Bronchial epithelial cell (primary cell): Measurements from ENCODE around the gene ARV1. TPM values are rescaled to one million over a fixed set of nuclear protein-coding genes. Genes with fewer than 3 reads are reported as not detected.

Experiments
- DNase-seq: peaks from one replicate; pipeline ENCODE4 v3.0.0-alpha.2; 2010; ENCODE audit warnings: low read depth
- FAIRE-seq: peaks from 2 replicates; lab custom pipeline; 2011; peaks lifted over from hg19 to GRCh38; lab: Jason Lieb, UNC
- H3K27me3 ChIP-seq: 2 replicates; pipeline ENCODE4 v1.5.1; 2011; ENCODE audit warnings: low read length; ENCODE audit not compliant: control insufficient read depth, insufficient read depth
- H3K36me3 ChIP-seq: 2 replicates; pipeline ENCODE4 v1.5.1; 2011; ENCODE audit warnings: low read length; ENCODE audit not compliant: control insufficient read depth, insufficient read depth
- H3K4me3 ChIP-seq: 2 replicates; pipeline ENCODE4 v1.5.1; 2011; ENCODE audit warnings: mild to moderate bottlenecking, low read depth, low read length, control low read depth
- CTCF ChIP-seq: IDR thresholded peaks from 2 replicates; pipeline ENCODE4 v1.5.1; 2011; ENCODE audit warnings: mild to moderate bottlenecking, moderate library complexity, low read length, control low read depth, inconsistent platforms; ENCODE audit not compliant: insufficient read depth, severe bottlenecking
- total RNA-seq: library from RNA; depleted of rRNA; stranded (reverse); fragments of >200 nt; gene quantifications from 2 replicates; pipeline ENCODE4 v1.2.1, GENCODE V29; 2014

ARV1 gene
- total RNA-seq, 1 donor from 2014 or later, result 4.7 TPM

- no peaks in the 10 kb centered on the region for H3K27me3 ChIP-seq
- no peak for DNase-seq
- H3K36me3 ChIP-seq, result no peaks in the 10 kb centered on the region
- H3K4me3 ChIP-seq, result no peak overlapping the region
- FAIRE-seq, result no peak
- TF ChIP-seq CTCF, result no peak
Measured at GRCh38 chr1:231011963-231012362, 33.1 kb downstream of the ARV1 start.

DNA sequence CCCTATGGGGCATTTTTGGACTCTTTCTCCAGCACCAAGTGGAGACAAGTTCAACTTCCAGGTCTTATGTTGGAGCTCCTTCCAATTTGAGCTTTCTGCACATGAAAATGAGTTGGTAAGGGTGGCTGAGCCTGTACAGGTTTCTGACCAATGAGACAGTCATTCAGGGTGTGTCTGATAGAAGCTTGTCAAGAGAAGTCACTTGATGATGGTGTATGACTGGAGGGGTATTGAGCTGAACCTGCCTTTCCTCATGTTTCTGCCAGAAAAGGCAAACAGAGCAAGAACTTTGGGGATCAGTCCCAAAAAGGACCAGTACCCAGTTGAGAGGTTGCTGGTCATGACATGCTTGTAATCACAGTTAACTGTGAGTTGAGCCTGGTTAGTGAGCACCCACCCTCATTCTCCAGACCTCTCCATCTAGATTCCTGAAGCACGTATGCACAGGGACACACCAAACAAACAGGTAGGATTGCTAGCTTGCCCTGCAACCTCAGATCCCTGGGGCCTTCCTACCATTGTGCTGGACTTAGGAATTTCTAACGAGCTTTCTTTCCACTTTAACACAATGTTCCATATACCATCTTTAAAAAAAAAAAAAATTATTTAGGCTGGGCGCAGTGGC, 34.6 kb downstream of the ARV1 start:
- DNase-seq (peak; percentile 78), FAIRE-seq (peak; percentile 7)
- no peak for TF ChIP-seq CTCF
- Histone ChIP-seq H3K36me3 (no peaks in the 10 kb centered on the region), H3K27me3 (no peaks in the 10 kb centered on the region), H3K4me3 (no peak overlapping the region)

- no peak for FAIRE-seq
- no peaks in the 10 kb centered on the region for H3K27me3 ChIP-seq
Measured at GRCh38 chr1:231016234-231016633, 37.3 kb downstream of the ARV1 start.

DNA sequence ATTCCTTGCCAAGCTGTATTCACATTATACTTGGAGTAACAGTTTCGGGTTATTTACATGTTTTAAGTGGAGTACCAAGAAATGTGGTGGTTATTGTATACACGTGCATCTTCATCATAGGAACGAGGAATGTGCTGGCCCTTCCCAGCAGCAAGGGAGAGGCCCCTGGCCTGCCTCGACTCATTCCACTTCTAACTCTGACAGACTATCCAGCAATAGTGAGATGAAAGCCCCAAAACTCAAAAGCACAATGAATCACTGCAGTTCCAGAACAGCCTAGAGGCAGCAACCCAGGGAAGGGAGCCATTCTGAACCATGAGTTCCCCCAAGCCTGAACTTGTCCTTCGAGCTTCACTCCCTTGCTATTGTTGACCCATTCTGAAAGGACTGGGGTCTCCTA, 38.1 kb downstream of the ARV1 start:
- Histone ChIP-seq H3K4me3 (no peak overlapping the region), H3K27me3 (no peaks in the 10 kb centered on the region), H3K36me3 (peaks cover 1% of the 10 kb centered on the region)
- no peak for TF ChIP-seq CTCF
- FAIRE-seq (no peak), DNase-seq (peak; percentile 90)

More at GRCh38 chr1:231016234-231016633, 37.3 kb downstream of the ARV1 start:
- Histone ChIP-seq H3K4me3 (no peak overlapping the region), H3K36me3 (peaks cover 1% of the 10 kb centered on the region)
- no peak for TF ChIP-seq CTCF
- peak; percentile 63 for DNase-seq

DNA sequence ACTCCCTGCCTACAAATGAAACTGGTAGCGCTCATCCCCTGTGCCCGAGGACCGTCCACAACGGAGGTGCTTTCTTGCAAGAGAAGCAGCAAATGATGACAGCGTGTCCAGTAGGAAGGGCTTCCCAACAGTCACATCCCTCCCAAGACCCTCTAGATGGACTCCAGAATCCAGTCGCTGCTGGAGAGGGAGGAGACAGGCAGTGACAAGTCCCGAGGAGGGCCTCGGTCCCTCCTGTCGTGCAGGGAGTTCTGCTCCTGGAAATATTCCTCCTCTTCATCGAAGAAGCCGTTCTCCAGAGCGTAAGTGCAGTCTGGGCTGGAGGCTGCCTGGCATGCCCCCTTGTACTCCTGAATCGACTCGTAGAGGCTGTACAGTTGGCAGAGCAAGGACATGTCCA, 40.8 kb downstream of the ARV1 start:
- no peak for TF ChIP-seq CTCF
- Histone ChIP-seq H3K36me3 (peaks cover 1% of the 10 kb centered on the region), H3K4me3 (no peak overlapping the region), H3K27me3 (no peaks in the 10 kb centered on the region)
- DNase-seq, result no peak
- no peak for FAIRE-seq

DNA sequence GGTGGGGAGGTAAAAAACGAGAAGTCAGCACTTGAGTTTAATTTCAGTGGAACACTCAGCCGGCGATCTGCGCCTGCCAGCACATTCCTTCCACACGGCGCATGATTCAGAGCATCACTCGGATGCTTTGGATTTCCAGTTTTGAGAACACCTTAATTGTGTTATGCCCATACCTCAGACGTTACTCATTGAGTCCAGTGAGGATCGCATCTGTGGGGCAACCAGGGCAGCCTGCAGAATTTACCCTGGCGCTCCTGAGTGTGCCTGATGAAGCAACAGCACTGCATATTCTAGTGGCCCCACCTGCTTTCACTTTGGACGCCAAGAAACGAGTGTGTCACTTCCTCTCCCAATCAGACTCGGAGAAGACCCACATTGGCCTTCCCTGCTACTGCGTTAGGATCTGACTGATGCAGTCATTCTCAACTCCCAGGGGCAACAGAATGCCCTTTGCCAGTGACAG, 41.3 kb downstream of the ARV1 start:
- Histone ChIP-seq H3K27me3 (no peaks in the 10 kb centered on the region), H3K36me3 (peaks cover 1% of the 10 kb centered on the region), H3K4me3 (no peak overlapping the region)
- peak; percentile 32 for FAIRE-seq
- DNase-seq, result no peak
- TF ChIP-seq CTCF, result no peak
